NCI-H526 treated with DMSO at 0.1 percent for 48 hours (cell line): ENCODE measurements around the gene LIN28B.

Experiments used
- DNase-seq: peaks from one replicate; lab custom pipeline; 2025; lab: John Stamatoyannopoulos, UW

Gene LIN28B

DNA sequence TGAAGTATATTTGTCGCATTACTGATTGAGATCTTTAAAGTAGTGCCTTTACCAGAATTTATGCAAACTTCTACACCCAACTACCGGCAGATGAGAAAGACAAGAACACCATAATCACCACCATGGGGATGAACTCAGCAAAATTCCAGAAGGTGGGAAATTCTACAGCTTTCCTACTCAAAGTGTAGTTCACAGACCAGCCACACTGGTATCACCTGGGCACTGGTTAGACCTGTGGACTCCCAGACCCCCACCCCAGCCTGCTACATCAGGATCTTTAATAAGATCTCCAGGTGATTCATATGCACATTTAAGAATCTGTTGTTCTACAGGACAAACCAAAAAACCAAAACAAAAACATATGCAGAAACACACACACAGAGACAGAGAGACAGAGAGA is 155.0 kb downstream of the LIN28B start:
- DNase-seq = no peak

- DNase-seq = no peak
These were observed 155.7 kb downstream of the LIN28B start for GRCh38 chr6:105112577-105112976.

DNA sequence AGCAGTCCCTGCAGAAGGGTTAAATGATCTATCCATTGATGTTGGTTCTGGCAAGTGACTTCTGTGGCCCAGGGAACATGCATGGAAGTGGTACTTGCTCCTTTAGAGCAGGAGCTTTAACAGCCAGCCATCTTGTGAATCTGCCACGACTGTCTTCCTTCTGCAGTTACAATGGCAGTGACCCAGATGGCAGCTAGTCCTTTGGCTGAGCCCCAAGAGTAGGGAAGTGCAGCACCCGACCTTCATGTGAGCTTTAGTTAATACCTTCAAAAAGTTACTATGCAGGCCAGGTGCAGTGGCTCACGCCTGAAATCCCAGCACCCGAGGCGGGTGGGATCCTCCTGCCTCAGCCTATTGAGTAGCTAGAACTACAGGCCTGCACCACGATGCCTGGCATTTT is 156.5 kb downstream of the LIN28B start:
- no peak for DNase-seq

- DNase-seq = no peak
These were observed 159.2 kb downstream of the LIN28B start for GRCh38 chr6:105116150-105116549.

- no peak for DNase-seq
These were observed 163.7 kb downstream of the LIN28B start for GRCh38 chr6:105120570-105120969.

- DNase-seq = no peak
These were observed 165.1 kb downstream of the LIN28B start for GRCh38 chr6:105121981-105122380.

GRCh38 chr6:105122717-105123116 is 165.8 kb downstream of the LIN28B start:
- no peak for DNase-seq
